ENCODE results near the gene DAAM1. TPM values are rescaled to one million over a fixed set of nuclear protein-coding genes. Genes with fewer than 3 reads are reported as not detected.

The DAAM1 gene
- total RNA-seq, 1 experiment from 2014 or later = 30.4 TPM

GRCh38 chr14:59278111-59278510 is 89.6 kb downstream of the DAAM1 start:
- no peak for DNase-seq (ENCODE audit: low spot score)
- Mint-ChIP-seq H3K4me3 (no peak overlapping the region), H3K36me3 (peaks cover 7% of the 10 kb centered on the region; the same call in 1 of the 2 replicates), H3K27me3 (ENCODE audit: low read depth) (no peaks in the 10 kb centered on the region), H3K4me1 (peaks cover 6% of the 10 kb centered on the region), H3K27ac (no peak overlapping the region), H3K9me3 (peaks cover 10% of the 10 kb centered on the region)
- TF ChIP-seq AR (CRISPR knock-in tag; IDR thresholded peaks at IDR 0.05) = no peak
- no peak for TF ChIP-seq FOXP4 (CRISPR knock-in tag; IDR thresholded peaks at IDR 0.05)
- no peak for ATAC-seq
- CTCF ChIA-PET = no interaction called here
- POLR2A ChIA-PET = no interaction called here

- Mint-ChIP-seq H3K27ac (no peak overlapping the region), H3K36me3 (peaks cover 33% of the 10 kb centered on the region), H3K4me3 (no peak overlapping the region), H3K27me3 (ENCODE audit: low read depth) (no peaks in the 10 kb centered on the region; the same call in 1 of the 2 replicates), H3K9me3 (peaks cover 36% of the 10 kb centered on the region), H3K4me1 (peaks cover 22% of the 10 kb centered on the region)
- ChIA-PET CTCF (no interaction called here), POLR2A (no interaction called here)
- TF ChIP-seq ZNF423 (CRISPR knock-in tag; IDR thresholded peaks at IDR 0.05) (no peak), ELF4 (CRISPR knock-in tag; IDR thresholded peaks at IDR 0.05; ENCODE audit: low read depth) (no peak), MYBL2 (CRISPR knock-in tag; IDR thresholded peaks at IDR 0.05) (no peak), SMAD4 (CRISPR knock-in tag; IDR thresholded peaks at IDR 0.05) (no peak), ETV6 (CRISPR knock-in tag; IDR thresholded peaks at IDR 0.05) (no peak), ESRRA (CRISPR knock-in tag; IDR thresholded peaks at IDR 0.05; ENCODE audit: borderline replicate concordance) (no peak), ZNF671 (CRISPR knock-in tag; IDR thresholded peaks at IDR 0.05) (no peak), CTCF (IDR thresholded peaks at IDR 0.05) (no peak), ATF2 (CRISPR knock-in tag; IDR thresholded peaks at IDR 0.05; ENCODE audit: borderline replicate concordance, low read depth) (no peak), CREM (CRISPR knock-in tag; IDR thresholded peaks at IDR 0.05) (no peak), PRRX2 (CRISPR knock-in tag; IDR thresholded peaks at IDR 0.05) (no peak), GABPB1 (CRISPR knock-in tag; IDR thresholded peaks at IDR 0.05) (no peak), ZNF263 (CRISPR knock-in tag; IDR thresholded peaks at IDR 0.05; ENCODE audit: low read depth) (no peak), ZNF425 (CRISPR knock-in tag; conservative IDR thresholded peaks at IDR 0.05) (no peak), AR (CRISPR knock-in tag; IDR thresholded peaks at IDR 0.05) (no peak), MXD4 (CRISPR knock-in tag; IDR thresholded peaks at IDR 0.05; ENCODE audit: borderline replicate concordance) (no peak), ZNF512 (CRISPR knock-in tag; IDR thresholded peaks at IDR 0.05; ENCODE audit: borderline replicate concordance) (no peak)
- ATAC-seq = no peak
- DNase-seq (ENCODE audit: low spot score) = no peak
Observed at GRCh38 chr14:59280961-59281360, 92.5 kb downstream of the DAAM1 start.
